Neural cell (in vitro differentiated cells): ENCODE results near the gene TBC1D9B. TPM values are rescaled to one million over a fixed set of nuclear protein-coding genes. Genes with fewer than 3 reads are reported as not detected.

ENCODE experiments used
- H2AFZ ChIP-seq: fragments of 200-600, 300-800 bp; sonication (generic), shearing (Covaris generic); 2 replicates; pipeline ENCODE4 v1.6.0; 2014; ENCODE audit warnings: low read depth, mild to moderate bottlenecking, antibody characterized with exemption, low read length, moderate library complexity
- H3F3A ChIP-seq: fragments of 200-600 bp; shearing (Covaris generic); 2 replicates; pipeline ENCODE4 v1.6.1; 2016; ENCODE audit warnings: mild to moderate bottlenecking, moderate library complexity, mixed read lengths, antibody characterized with exemption, low read length; ENCODE audit not compliant: insufficient read depth, poor library complexity, severe bottlenecking
- H3K27ac ChIP-seq: fragments of 200-600, 300-800 bp; sonication (generic), shearing (Covaris generic); 2 replicates; pipeline ENCODE4 v1.5.1; 2014; ENCODE audit warnings: mild to moderate bottlenecking, low read length, moderate library complexity
- H3K27me3 ChIP-seq: fragments of 300-800, 200-600 bp; sonication (generic), shearing (Covaris generic); 2 replicates; pipeline ENCODE4 v1.6.0; 2014; ENCODE audit warnings: mild to moderate bottlenecking, low read depth, low read length, moderate library complexity; ENCODE audit not compliant: insufficient read depth
- H3K36me3 ChIP-seq: fragments of 300-800, 200-600 bp; sonication (generic), shearing (Covaris generic); 2 replicates; pipeline ENCODE4 v1.5.1; 2014; ENCODE audit warnings: mild to moderate bottlenecking, antibody characterized with exemption, low read length, moderate library complexity; ENCODE audit not compliant: insufficient read depth
- H3K4me2 ChIP-seq: fragments of 300-800, 200-600 bp; sonication (generic), shearing (Covaris generic); 2 replicates; pipeline ENCODE4 v1.6.0; 2014; ENCODE audit warnings: mild to moderate bottlenecking, low read length
- H3K4me3 ChIP-seq: fragments of 300-800, 200-600 bp; sonication (generic), shearing (Covaris generic); 2 replicates; pipeline ENCODE4 v1.5.1; 2014; ENCODE audit warnings: mild to moderate bottlenecking, low read length, moderate library complexity
- H3K79me2 ChIP-seq: fragments of 200-600 bp; shearing (Covaris generic); replicated peaks from 2 replicates; pipeline ENCODE4 v1.6.0; 2014; ENCODE audit warnings: mild to moderate bottlenecking, low read length, moderate library complexity; ENCODE audit not compliant: insufficient read depth
- H3K9ac ChIP-seq: fragments of 300-800, 200-600 bp; sonication (generic), shearing (Covaris generic); 2 replicates; pipeline ENCODE4 v1.6.1; 2016; ENCODE audit warnings: mild to moderate bottlenecking, low read length, mixed read lengths
- H3K9me2 ChIP-seq: fragments of 200-600 bp; shearing (Covaris generic); 2 replicates; pipeline ENCODE4 v1.6.1; 2016; ENCODE audit warnings: mild to moderate bottlenecking, low read length, mixed read lengths; ENCODE audit not compliant: insufficient read depth
- H3K9me3 ChIP-seq: fragments of 200-600, 300-800 bp; sonication (generic), shearing (Covaris generic); 2 replicates; pipeline ENCODE4 v1.6.1; 2016; ENCODE audit warnings: mild to moderate bottlenecking, mixed run types, low read length, moderate library complexity, mixed read lengths
- H4K20me1 ChIP-seq: fragments of 200-600 bp; shearing (Covaris generic); 2 replicates; pipeline ENCODE4 v1.6.1; 2016; ENCODE audit warnings: mild to moderate bottlenecking, mixed run types; ENCODE audit not compliant: insufficient read depth
- CTCF ChIP-seq: fragments of 450-650 bp; IDR thresholded peaks from 2 replicates; pipeline ENCODE4 v1.5.1; 2014; ENCODE audit warnings: antibody characterized with exemption, mild to moderate bottlenecking, moderate library complexity; ENCODE audit not compliant: poor library complexity, severe bottlenecking
- EP300 ChIP-seq: fragments of 450-650 bp; conservative IDR thresholded peaks from 2 replicates; pipeline ENCODE4 v1.6.1; 2014; ENCODE audit warnings: antibody characterized with exemption, mild to moderate bottlenecking, moderate library complexity; ENCODE audit not compliant: poor library complexity, severe bottlenecking
- EZH2 ChIP-seq: fragments of 200-600, 300-800 bp; shearing (Covaris generic), sonication (generic); IDR thresholded peaks from 2 replicates; pipeline ENCODE4 v1.6.1; 2014; ENCODE audit warnings: antibody characterized with exemption, low read length, borderline replicate concordance, mild to moderate bottlenecking; ENCODE audit not compliant: insufficient read depth, poor library complexity, severe bottlenecking
- MXI1 ChIP-seq: fragments of 450-650 bp; conservative IDR thresholded peaks from 2 replicates; pipeline ENCODE4 v1.6.1; 2014; ENCODE audit warnings: antibody characterized with exemption, mild to moderate bottlenecking; ENCODE audit not compliant: poor library complexity, severe bottlenecking
- POLR2AphosphoS5 ChIP-seq: IDR thresholded peaks from 2 replicates; pipeline ENCODE4 v1.6.1; 2012
- RAD21 ChIP-seq: fragments of 450-650 bp; conservative IDR thresholded peaks from 2 replicates; pipeline ENCODE4 v1.6.1; 2014; ENCODE audit warnings: antibody characterized with exemption, mild to moderate bottlenecking, moderate library complexity
- REST ChIP-seq: IDR thresholded peaks from 2 replicates; pipeline ENCODE4 v1.6.1; 2012; ENCODE audit warnings: borderline replicate concordance
- SMC3 ChIP-seq: fragments of 450-650 bp; conservative IDR thresholded peaks from 2 replicates; pipeline ENCODE4 v1.6.1; 2014; ENCODE audit warnings: antibody characterized with exemption, mild to moderate bottlenecking, moderate library complexity; ENCODE audit not compliant: poor library complexity
- TAF1 ChIP-seq: IDR thresholded peaks from 2 replicates; pipeline ENCODE4 v1.6.1; 2012; ENCODE audit warnings: low read depth
- polyA plus RNA-seq: library from polyadenylated mRNA; depleted of rRNA; stranded (reverse); fragments of >200 nt; gene quantifications from 2 replicates; pipeline ENCODE4 v1.2.3, GENCODE V29; 2014

The TBC1D9B gene
- polyA plus RNA-seq, 1 donor from 2014 or later: 50.7 TPM

DNA sequence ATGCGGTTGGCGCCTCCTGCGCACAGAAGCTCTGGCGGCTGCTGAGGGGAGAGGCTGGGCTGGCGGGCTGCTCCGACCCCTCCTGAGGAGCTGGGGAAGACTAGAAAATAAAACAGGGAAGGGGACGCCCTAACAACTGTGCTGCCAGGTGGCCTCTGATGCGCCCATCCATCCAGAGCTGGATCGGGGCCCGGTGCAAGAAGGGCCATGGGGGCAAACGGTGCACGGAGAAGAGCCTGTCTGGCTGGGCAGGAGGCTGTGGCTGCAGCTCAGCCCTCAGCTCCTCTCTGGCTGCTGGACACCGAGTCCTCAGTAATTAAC lies 28.0 kb downstream of the TBC1D9B start:
- Histone ChIP-seq H3K4me2 (no peak overlapping the region), H3K9ac (no peak overlapping the region), H4K20me1 (no peaks in the 10 kb centered on the region), H2AFZ (no peak overlapping the region), H3K9me2 (no peaks in the 10 kb centered on the region), H3K9me3 (no peaks in the 10 kb centered on the region), H3F3A (no peaks in the 10 kb centered on the region), H3K27ac (no peak overlapping the region), H3K79me2 (no peaks in the 10 kb centered on the region), H3K4me3 (no peak overlapping the region), H3K36me3 (peaks cover 11% of the 10 kb centered on the region), H3K27me3 (no peaks in the 10 kb centered on the region)
- TF ChIP-seq TAF1 (no peak), EP300 (no peak), EZH2 (no peak)

- Histone ChIP-seq H3K36me3 (peaks cover 7% of the 10 kb centered on the region), H3K79me2 (no peaks in the 10 kb centered on the region), H3K4me2 (no peak overlapping the region), H4K20me1 (no peaks in the 10 kb centered on the region), H3K27me3 (no peaks in the 10 kb centered on the region), H3K4me3 (no peak overlapping the region), H2AFZ (no peak overlapping the region), H3K9me3 (no peaks in the 10 kb centered on the region), H3F3A (no peaks in the 10 kb centered on the region), H3K9me2 (no peaks in the 10 kb centered on the region), H3K27ac (no peak overlapping the region), H3K9ac (no peak overlapping the region)
- TF ChIP-seq SMC3 (no peak), REST (no peak), TAF1 (no peak), RAD21 (no peak), CTCF (no peak), MXI1 (no peak), EP300 (no peak), POLR2AphosphoS5 (no peak), EZH2 (no peak)
Measured at GRCh38 chr5:179879003-179879689, 28.6 kb downstream of the TBC1D9B start.
